ENCODE data around the gene DRC1. TPM values are rescaled to one million over a fixed set of nuclear protein-coding genes. Genes with fewer than 3 reads are reported as not detected.

Gene DRC1
- polyA plus RNA-seq, 1 experiment = 0.05 TPM

DNA sequence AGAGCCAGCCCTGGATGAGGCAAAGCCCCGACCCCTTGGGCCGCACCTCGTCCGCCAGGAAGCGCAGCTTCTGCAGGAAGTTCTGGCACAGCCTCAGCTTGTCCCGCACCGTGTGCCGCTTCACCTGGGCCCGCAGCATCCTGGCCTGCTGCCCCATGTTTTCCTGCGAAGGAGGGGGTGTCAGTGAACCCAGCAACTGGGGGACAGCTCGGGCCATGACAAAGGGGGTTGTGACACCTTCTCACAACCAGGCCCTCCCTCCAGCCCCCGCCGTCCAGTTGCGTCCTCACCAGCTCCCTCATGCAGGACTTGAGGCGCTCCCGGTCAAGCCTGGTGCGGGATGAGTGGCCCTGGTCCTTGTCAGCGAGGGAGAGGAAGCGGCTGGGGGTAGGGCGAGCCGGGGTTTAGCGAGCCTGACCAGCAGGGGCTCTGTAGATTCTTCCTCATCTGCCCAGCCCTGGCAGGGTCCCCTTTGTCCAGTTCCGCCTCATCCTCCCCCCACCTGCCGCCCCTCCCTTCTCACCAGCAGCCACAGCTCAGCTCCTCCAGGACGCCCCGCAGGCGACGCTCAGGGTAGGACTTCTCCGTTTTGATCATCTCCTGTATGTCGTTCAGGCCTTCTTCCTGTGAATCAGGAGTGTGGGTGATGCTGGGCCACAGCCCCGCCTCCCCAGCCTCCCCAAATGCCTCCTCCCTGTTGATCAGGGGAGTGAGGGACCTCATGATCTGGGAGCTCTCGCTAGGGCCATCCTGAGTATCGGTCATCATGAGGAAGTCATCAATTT lies 75.6 kb downstream of the DRC1 start:
- CTCF ChIA-PET = interaction anchor here (1.1 to 1.2 kb wide), 3 partner anchors 8 to 27 kb away, joined by 3 to 5 read pairs (median 4); no protein-coding TSS in a partner anchor
- Histone ChIP-seq H3K36me3 (ENCODE audit: control insufficient read depth, insufficient read depth, low read length) (no peaks in the 10 kb centered on the region), H3K4me3 (ENCODE audit: low read depth, low read length) (no peak overlapping the region), H3K27me3 (ENCODE audit: control insufficient read depth, insufficient read depth, low read length) (no peaks in the 10 kb centered on the region)
- POLR2A ChIA-PET = no interaction called here
- no peak for TF ChIP-seq CTCF (IDR thresholded peaks at IDR 0.05; ENCODE audit: insufficient read depth, low read depth, low read length)
- no peak for DNase-seq (ENCODE audit: low read depth)

GRCh38 chr2:26477911-26478253 lies 76.2 kb downstream of the DRC1 start, which contains the start of gene OTOF:
TSS of gene OTOF (minus strand) at chr2:26478124.
- H3K4me3 ChIP-seq (ENCODE audit: low read depth, low read length) = no peak within 1 kb of the TSS
- no peaks in the 10 kb centered on the region for H3K27me3 ChIP-seq (ENCODE audit: control insufficient read depth, insufficient read depth, low read length)
- POLR2A ChIA-PET = no interaction called here
- CTCF ChIA-PET = interaction anchor here (1.1 to 1.2 kb wide), 3 partner anchors 9 to 26 kb away, joined by 3 to 5 read pairs (median 4); no protein-coding TSS in a partner anchor
- TF ChIP-seq CTCF (IDR thresholded peaks at IDR 0.05; ENCODE audit: insufficient read depth, low read depth, low read length) = no peak
- H3K36me3 ChIP-seq (ENCODE audit: control insufficient read depth, insufficient read depth, low read length) = no peaks in the 10 kb centered on the region
- peak; percentile 18 for DNase-seq (ENCODE audit: low read depth)

DNA sequence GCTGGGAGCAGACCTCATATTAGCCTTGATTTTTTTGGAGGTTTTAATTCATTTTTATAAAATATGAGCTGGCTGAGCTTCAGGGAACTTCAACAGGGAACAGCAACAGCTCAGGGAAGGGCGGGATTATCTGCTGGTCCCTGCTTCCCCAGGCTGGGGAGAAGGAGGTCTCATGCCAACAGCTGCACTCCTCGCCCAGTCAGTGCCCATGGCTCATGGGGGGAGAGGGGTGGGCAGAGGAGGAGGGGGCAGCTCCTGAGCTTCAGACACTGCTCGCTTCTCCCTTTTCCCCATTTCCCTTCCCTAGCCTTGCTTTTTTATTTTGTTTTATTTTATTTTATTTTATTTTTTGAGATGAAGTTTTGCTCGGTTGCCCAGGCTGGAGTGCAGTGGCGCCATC lies 76.6 kb downstream of the DRC1 start:
- TF ChIP-seq CTCF (IDR thresholded peaks at IDR 0.05; ENCODE audit: insufficient read depth, low read depth, low read length) = no peak
- no peaks in the 10 kb centered on the region for H3K27me3 ChIP-seq (ENCODE audit: control insufficient read depth, insufficient read depth, low read length)
- CTCF ChIA-PET = interaction anchor here (1.1 to 1.2 kb wide), 2 partner anchors 9 to 26 kb away, joined by 3 to 4 read pairs; no protein-coding TSS in a partner anchor
- no peak overlapping the region for H3K4me3 ChIP-seq (ENCODE audit: low read depth, low read length)
- POLR2A ChIA-PET = no interaction called here
- DNase-seq (ENCODE audit: low read depth) = no peak
- no peaks in the 10 kb centered on the region for H3K36me3 ChIP-seq (ENCODE audit: control insufficient read depth, insufficient read depth, low read length)

DNA sequence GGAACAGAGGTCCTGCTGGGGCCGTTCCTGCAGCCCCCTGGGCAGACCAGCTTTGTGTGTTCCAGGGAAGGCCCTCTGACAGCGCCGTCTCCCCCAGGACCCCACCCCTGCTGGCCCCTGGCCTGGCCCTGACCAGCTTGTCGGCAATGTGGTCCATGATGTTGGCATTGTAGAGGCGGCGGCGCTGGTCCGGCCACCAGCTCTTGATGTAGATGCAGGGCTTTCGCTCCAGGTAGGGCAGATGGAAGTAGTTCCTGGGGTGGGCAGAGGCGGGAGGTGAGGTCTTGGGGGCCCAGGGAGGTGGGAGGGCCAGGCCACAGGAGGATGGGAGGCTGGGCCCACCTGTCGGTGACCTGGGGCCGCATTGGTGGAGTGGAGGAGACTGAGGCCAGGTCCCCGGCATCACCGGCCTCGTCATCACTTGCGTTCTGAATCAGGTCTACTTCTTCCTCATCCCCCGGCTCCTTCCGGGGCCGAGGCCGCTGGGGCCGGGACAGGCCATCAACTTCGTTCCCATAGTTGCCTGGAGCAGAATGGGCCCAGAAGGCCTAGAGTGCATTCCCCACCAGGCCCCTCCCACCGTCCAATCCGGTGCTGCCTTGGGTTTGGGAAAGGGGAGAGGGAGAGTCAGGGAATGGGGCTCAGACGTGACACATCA lies 77.5 kb downstream of the DRC1 start:
- ChIA-PET CTCF (no interaction called here), POLR2A (no interaction called here)
- TF ChIP-seq CTCF (IDR thresholded peaks at IDR 0.05; ENCODE audit: insufficient read depth, low read depth, low read length) = no peak

GRCh38 chr2:26479789-26480565 lies 78.3 kb downstream of the DRC1 start:
- no peaks in the 10 kb centered on the region for H3K27me3 ChIP-seq (ENCODE audit: control insufficient read depth, insufficient read depth, low read length)
- POLR2A ChIA-PET = no interaction called here
- H3K36me3 ChIP-seq (ENCODE audit: control insufficient read depth, insufficient read depth, low read length) = no peaks in the 10 kb centered on the region
- no peak overlapping the region for H3K4me3 ChIP-seq (ENCODE audit: low read depth, low read length)
- no peak for TF ChIP-seq CTCF (IDR thresholded peaks at IDR 0.05; ENCODE audit: insufficient read depth, low read depth, low read length)
- DNase-seq (ENCODE audit: low read depth) = no peak
- CTCF ChIA-PET = interaction anchor here (0.7 kb wide), 1 partner anchor 12 kb away, joined by 3 read pairs; no protein-coding TSS in a partner anchor

More for the DNA sequence above, 77.5 kb downstream of the DRC1 start:
- H3K4me3 ChIP-seq (ENCODE audit: low read depth, low read length) = no peak overlapping the region
- no peak for DNase-seq (ENCODE audit: low read depth)
- H3K36me3 ChIP-seq (ENCODE audit: control insufficient read depth, insufficient read depth, low read length) = no peaks in the 10 kb centered on the region
- no peaks in the 10 kb centered on the region for H3K27me3 ChIP-seq (ENCODE audit: control insufficient read depth, insufficient read depth, low read length)
